CD4-positive, alpha-beta T cell treated with Interferon alpha-2 for 1 hour (primary cell): ENCODE data around the gene MAD2L2.
A peak's percentile ranks its signal among the peaks of the same experiment; 100 is the strongest.

ENCODE experiments used
- DNase-seq, 2 donors: peaks; one replicate each; pipeline ENCODE4 v3.0.0-alpha.2; 2020 to 2022

The MAD2L2 gene

DNA sequence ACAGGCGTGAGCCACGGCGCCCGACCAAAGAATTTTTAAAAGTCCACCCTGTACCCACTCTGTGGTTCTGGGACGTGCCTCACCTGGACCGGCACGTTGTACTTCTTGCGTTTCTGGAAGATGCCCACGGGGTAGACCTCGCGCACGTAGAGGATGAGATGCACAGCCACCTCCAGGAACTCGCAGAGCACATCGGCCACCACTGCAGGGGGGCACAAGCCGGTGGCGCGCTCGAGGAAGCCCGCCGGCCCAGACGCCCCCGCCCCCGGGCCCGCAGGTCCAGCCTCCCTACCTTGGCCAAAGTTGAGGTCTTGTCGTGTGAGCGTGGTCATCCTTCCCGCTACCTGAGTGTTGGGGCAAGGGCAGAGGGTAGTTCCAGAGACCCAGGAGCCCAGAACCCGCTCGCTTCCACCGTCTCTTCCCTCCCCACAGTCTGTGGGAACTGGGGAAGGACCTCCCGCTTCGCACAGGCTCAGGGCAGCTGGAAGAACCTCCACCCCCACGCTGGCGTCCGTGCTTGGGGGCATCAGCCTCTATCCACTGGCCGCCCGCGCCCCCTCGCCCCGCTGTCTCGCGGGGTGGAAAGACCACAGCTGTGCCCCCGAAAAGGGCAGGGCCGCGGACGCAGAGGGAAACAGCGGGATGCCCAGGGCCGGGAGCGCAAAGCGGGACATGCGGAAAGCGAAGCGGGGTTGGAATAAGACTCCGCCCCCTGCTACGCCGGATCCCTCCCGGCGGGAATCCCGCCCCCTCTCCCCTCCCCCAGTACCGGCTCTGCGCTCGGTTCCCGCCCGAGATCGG lies 478 bp downstream of the MAD2L2 start:
- DNase-seq = no peak

DNA sequence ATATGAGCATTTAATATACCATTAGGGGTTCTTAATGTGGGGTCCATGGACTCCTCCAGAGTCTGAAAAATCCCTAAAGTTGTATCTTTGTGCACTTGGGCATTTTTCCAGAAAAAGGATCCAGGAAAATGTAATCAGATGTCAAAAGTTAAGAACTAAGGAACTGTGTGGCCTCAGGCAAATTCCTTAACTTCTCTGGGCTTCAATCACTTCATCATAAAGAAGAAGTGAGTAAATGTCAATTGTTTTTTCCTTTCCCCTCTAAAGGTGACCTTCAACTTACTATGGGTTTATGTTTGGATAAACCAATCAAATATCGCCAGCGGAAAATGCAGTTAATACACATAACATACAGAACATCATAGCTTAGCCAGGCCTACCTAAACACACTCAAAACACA lies 2.5 kb downstream of the MAD2L2 start:
- no peak for DNase-seq

DNA sequence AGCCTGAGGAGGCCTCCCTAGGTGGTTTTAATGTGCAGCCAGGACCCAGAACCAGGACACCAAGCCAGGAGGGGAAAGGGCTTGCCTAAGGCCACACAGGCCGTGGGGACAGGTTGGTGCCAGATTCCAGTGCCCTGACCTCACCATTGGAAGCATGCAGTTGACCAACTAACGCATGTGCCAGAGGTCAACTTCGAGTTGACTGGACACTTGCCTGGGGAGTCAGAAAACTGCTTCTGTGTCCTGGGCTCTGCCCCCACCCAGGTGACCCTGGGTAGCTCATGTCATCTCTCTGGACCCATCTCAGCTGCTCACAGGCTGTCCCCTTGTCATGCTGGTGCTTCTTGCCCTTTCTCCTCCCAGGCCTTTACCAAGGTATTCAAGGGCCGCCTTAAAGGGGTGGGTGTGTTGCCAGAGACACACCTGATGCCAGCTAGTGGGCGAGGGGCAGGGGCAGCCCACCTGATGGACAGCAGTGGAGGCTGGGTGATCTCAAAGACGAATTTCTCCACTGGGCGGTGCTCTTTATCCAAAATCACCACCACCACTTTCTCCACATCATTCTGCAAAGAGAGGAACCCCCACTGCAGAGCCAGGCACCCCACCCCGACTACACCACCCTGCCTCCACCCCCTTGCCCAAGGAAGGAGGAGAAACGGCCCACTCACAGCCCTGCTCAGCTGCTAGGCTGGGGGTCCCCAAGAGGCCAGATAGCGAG lies 4.4 kb downstream of the MAD2L2 start:
- DNase-seq = no peak

- DNase-seq = no peak
Measured at GRCh38 chr1:11675325-11675724, 5.6 kb downstream of the MAD2L2 start.

- DNase-seq = no peak
Measured at GRCh38 chr1:11674488-11674887, 6.5 kb downstream of the MAD2L2 start.

DNA sequence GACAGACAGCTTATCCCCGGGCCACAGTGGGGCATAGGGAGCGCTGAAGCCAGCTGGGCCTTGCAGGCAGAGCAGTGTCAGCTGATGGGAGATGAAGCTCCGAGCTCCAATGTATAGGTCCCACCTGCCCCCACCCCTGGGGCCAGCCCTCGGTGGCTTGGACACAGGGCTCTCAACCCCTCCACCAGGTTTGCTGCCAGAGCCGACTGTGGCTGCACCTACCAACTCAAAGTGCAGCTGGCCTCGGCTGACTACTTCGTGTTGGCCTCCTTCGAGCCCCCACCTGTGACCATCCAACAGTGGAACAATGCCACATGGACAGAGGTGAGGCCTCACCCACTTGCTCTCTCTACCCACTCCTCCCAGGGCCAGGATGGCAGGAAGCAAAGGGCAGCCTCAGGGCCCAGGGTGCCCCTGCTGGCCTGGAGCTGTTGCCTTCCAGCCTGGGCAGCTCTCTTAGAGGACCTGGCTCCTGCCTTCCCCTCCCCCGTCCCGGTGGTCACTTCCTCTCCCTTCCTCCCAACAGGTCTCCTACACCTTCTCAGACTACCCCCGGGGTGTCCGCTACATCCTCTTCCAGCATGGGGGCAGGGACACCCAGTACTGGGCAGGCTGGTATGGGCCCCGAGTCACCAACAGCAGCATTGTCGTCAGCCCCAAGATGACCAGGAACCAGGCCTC lies 7.7 kb downstream of the MAD2L2 start:
- no peak for DNase-seq

GRCh38 chr1:11671544-11672286 lies 9.2 kb downstream of the MAD2L2 start:
- DNase-seq = no peak

DNA sequence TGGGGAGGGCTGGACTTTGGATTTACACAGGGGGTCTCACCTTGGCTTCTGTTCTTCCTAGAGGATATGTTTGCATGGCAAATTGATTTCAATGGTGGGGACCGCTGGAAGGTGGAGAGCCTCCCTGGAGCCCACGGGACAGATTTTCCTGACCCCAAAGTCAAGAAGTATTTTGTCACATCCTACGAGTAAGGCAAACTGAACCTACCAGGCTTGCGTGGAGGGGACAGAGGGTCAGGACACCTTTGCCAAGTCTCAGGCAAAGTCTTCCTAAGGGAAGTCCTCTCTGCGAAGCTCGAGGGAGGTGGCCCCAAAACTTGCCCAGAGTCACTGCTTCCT lies 9.8 kb downstream of the MAD2L2 start:
- no peak for DNase-seq

GRCh38 chr1:11670747-11671146 lies 10.2 kb downstream of the MAD2L2 start:
- DNase-seq = no peak

- DNase-seq = no peak
Measured at GRCh38 chr1:11668516-11668915, 12.4 kb downstream of the MAD2L2 start.

DNA sequence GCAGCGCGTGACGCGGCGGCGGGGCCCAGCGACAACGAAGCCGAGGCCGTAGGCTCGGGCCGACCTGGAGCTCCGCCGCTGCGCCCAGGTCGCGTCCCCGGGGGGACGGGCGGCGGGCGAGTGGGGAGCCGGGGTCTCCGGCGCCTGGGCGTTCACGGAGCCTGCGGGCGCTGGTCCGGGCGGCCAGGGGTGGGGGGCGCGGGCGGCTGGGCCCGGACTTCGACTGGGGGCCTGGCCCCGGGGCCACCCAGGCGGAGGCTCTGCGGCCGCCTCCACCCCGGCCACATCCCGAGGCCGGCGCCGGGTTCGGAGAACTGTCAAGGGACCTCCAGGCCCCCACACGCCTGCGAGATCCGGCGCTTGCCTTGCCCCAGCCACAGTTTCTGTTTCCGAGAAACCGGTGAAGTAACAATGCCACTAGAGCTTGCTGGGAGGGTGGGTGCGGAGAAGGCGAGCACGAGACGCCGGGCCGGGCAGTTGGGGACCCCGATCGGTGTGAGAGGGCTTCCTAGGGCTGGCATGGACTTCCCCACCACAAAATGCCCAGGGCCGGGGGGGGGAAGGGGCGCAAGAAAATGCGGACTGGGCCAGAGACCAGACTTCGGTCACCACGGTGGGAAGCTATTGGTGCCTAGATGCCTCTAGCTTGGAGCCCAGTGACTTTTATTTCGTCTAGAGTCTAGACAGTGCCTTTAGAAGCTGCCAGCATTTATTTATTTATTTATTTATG lies 16.4 kb downstream of the MAD2L2 start:
- peak; percentile 85 to 88 for DNase-seq

DNA sequence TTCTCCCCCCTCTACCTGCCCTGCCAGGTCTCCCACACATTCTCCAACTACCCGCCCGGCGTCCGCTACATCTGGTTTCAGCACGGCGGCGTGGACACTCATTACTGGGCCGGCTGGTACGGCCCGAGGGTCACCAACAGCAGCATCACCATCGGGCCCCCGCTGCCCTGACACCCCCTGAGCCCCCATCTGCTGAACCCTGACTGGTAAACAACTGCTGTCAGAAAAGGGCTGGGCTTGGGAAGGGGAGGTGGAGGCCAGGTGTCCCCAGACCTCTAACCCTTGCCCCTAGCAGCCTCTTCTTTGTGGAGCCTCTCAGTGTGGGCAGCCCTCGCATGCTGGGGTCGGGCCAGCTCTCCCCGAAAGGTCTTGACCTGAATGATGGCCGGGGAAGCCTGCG lies 19.8 kb downstream of the MAD2L2 start:
- no peak for DNase-seq

DNA sequence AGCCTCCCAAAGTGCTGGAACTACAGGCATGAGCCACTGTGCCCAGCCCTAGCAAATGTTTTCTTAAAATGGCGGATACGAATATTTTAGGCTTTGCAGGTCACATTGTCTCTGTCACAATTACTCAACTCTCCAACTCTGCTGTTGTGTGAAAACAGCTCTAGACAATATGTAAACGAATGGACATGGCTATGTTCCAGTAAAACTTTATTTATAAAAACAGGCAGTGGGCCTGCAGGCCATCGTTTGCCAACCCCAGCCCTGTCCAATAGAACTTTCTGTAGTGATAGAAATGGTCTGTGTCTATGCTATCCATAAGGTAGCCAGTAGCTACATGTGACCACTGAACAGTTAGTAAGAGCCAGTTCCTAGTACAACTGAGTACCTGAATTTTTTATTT lies 21.2 kb downstream of the MAD2L2 start:
- DNase-seq = no peak

- no peak for DNase-seq
Measured at GRCh38 chr1:11658542-11658941, 22.4 kb downstream of the MAD2L2 start.

GRCh38 chr1:11657654-11658053 lies 23.3 kb downstream of the MAD2L2 start:
- no peak for DNase-seq

DNA sequence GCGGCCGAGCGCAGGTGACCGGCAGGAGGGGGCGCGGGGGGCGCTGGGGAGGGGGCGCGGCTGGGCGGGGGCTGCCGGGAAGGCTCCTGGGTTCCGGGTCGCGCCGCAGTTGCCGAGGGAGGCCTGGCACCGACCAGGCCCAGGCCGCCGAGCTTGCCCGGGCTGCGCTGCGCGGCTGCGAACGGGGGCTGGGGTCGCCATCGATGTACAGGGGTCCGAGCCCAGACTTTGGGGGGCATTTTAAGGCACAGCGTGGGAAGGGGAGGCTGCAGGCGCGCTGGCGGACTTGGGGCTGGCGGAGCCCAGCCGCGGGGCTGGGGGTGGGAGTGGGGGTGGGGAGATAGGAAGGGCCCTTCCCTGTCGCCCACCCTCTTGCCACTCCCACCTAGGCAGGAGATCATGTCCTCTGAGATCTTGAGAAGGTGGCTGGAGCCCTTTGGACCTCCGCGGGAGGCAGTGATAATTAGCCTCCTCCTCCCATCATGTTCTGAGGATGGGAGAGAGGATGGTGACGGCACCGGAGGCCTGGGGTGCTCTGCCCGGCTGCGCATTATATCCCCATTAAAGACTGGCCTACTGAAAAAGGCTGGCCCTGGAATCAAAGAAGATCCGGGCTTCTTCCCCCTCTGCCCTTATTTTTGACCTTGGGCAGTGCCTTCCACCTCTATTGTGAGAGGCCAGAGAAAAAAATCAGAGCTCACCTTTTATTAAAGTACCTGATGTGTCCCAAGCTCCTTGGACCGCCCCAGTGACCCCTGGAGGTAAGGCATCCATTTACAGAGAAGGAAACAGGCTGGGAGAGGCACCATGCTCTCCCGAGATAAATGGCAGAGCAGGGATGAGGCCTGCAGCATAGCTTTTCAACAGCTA lies 25.8 kb downstream of the MAD2L2 start:
- DNase-seq = no peak

GRCh38 chr1:11654137-11654938 lies 26.6 kb downstream of the MAD2L2 start, which contains the start of the genes FBXO2 and FBXO44:
Gene FBXO2, minus strand, starts transcription at chr1:11654429. Its CDS starts 89 bp downstream, at chr1:11654340.
Gene FBXO44, plus strand, starts transcription at chr1:11654877. Its CDS starts 959 bp downstream, at chr1:11655836.
- DNase-seq = peak; percentile 56 to 74

GRCh38 chr1:11653861-11654136 lies 27.1 kb downstream of the MAD2L2 start:
- no peak for DNase-seq

DNA sequence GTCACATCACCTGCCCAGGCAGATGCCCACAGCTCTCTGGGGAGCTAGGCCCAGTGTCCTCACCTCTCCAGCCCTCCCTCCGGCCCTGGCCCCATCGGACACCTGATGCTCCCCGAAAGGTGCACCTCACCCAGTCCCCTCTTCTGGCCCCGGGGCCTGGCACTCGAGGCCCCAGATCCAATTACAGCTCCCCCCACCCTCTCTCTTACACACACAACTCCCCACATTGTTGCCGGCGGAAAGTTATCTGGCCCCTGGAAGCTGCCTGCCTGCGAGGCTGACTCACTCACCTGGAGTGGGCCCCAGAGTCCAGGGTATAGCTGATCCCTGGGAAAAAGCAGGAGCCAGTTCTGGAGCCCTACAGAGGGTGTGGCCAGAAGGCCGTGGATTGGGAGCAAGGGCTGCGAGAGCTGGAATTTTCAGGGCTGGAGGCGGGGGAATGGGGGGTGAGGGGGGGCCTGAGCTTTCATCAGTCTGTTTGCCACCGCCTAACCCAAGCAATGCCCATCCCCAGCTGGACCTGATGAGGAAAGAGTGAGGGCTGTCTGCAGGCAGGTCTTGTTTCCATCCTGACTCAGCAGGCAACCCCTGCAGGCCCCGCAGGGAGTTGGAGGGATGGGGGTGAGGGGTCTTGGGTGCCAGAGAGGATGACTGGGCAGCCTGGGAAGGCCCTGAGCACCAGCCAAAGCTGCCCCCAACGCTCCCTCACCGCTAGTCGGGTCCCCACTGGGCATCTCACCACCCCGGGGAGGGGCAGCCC lies 27.7 kb downstream of the MAD2L2 start:
- no peak for DNase-seq
